Activated naive CD8-positive, alpha-beta T cell treated with anti-CD3 and anti-CD28 coated beads, Interleukin-2, amount 50 U/mL, for 16 hours (primary cell): ENCODE results near the gene ITGA11.

Experiments
- DNase-seq: peaks from one replicate; pipeline ENCODE4 v3.0.0-alpha.2; 2020; ENCODE audit warnings: low read depth, low spot score

ITGA11 gene

GRCh38 chr15:68328964-68329363 lies 103.0 kb downstream of the ITGA11 start:
- no peak for DNase-seq

- no peak for DNase-seq
Observed at GRCh38 chr15:68328443-68328842, 103.5 kb downstream of the ITGA11 start.

GRCh38 chr15:68326711-68327354 lies 105.1 kb downstream of the ITGA11 start:
- DNase-seq, result no peak

- no peak for DNase-seq
Observed at GRCh38 chr15:68325726-68326125, 106.2 kb downstream of the ITGA11 start.

- DNase-seq, result no peak
Observed at GRCh38 chr15:68322796-68323195, 109.2 kb downstream of the ITGA11 start.

GRCh38 chr15:68321229-68321628 lies 110.7 kb downstream of the ITGA11 start:
- no peak for DNase-seq

- no peak for DNase-seq
Observed at GRCh38 chr15:68319997-68320396, 112.0 kb downstream of the ITGA11 start.

GRCh38 chr15:68318931-68319909 lies 112.7 kb downstream of the ITGA11 start:
- DNase-seq, result no peak

- no peak for DNase-seq
Observed at GRCh38 chr15:68318008-68318835, 113.7 kb downstream of the ITGA11 start.

GRCh38 chr15:68317281-68318007 lies 114.5 kb downstream of the ITGA11 start:
- no peak for DNase-seq

- DNase-seq, result no peak
Observed at GRCh38 chr15:68316061-68316804, 115.7 kb downstream of the ITGA11 start.

- no peak for DNase-seq
Observed at GRCh38 chr15:68315495-68316031, 116.4 kb downstream of the ITGA11 start.

GRCh38 chr15:68315035-68315434 lies 116.9 kb downstream of the ITGA11 start:
- no peak for DNase-seq

- DNase-seq, result no peak
Observed at GRCh38 chr15:68314563-68314962, 117.4 kb downstream of the ITGA11 start.

- DNase-seq, result no peak
Observed at GRCh38 chr15:68313501-68314410, 118.2 kb downstream of the ITGA11 start.

GRCh38 chr15:68312701-68313204 lies 119.2 kb downstream of the ITGA11 start:
- no peak for DNase-seq

GRCh38 chr15:68311859-68312557 lies 120.0 kb downstream of the ITGA11 start:
- DNase-seq, result no peak

GRCh38 chr15:68311464-68311835 lies 120.5 kb downstream of the ITGA11 start:
- no peak for DNase-seq
